GM19239 (cell line): ENCODE measurements around the gene TLR1.
A peak's percentile ranks its signal among the peaks of the same experiment; 100 is the strongest.

Experiments used
- DNase-seq: peaks from one replicate; pipeline ENCODE4 v3.0.0; 2011; ENCODE audit warnings: low spot score; ENCODE audit not compliant: insufficient read length
- FAIRE-seq: peaks from 2 replicates; lab custom pipeline; 2011; peaks lifted over from hg19 to GRCh38; lab: Jason Lieb, UNC

The TLR1 gene

DNA sequence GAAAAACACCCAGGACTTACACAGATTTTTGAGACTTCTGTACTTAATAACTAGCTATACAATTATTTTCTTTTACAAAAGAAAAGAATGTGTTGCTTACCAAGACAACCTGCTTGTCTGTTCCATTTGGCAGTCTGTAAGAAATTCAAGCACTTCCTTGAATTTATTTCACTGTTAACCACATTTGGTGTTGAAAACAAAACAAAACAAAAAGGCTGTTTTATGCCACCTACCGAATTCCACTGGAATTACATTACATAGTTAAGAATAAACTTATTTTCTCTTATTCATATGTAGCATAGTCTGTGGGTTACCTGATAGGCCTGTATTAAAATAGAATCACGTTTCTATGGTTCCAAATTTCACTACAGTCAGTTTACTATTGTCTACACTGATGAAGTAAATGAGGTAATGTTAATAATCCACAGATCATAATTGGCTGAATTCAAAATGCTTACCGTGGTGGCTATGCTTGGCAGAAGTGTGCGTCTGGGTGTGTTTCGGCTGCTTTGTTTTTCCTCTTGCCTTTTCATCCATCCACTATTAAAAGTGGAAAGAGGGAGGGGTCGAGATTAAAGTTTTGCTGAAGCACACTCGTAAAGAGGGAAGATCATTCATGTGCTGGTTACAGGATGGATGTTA, at the start of gene TLR1:
TLR1 (minus strand) TSS at position 138 of the 642 bp plus-strand sequence. CDS start 5,960 bp downstream, outside the sequence.
- FAIRE-seq: no peak
- no peak for DNase-seq

GRCh38 chr4:38846015-38846414, 41.4 kb upstream of the TLR1 start:
- FAIRE-seq: no peak
- DNase-seq: no peak

- DNase-seq: no peak
- no peak for FAIRE-seq
These were observed 38.4 kb upstream of the TLR1 start for GRCh38 chr4:38842994-38843393.

- FAIRE-seq (peak; percentile 33), DNase-seq (no peak)
These were observed 33.3 kb upstream of the TLR1 start for GRCh38 chr4:38837849-38838248.

GRCh38 chr4:38837334-38837733, 32.7 kb upstream of the TLR1 start:
- FAIRE-seq (peak; percentile 23), DNase-seq (no peak)

- DNase-seq (no peak), FAIRE-seq (peak; percentile 45)
These were observed 30.0 kb upstream of the TLR1 start for GRCh38 chr4:38834570-38834969.

GRCh38 chr4:38832624-38833528, 28.3 kb upstream of the TLR1 start:
- FAIRE-seq: no peak
- no peak for DNase-seq

DNA sequence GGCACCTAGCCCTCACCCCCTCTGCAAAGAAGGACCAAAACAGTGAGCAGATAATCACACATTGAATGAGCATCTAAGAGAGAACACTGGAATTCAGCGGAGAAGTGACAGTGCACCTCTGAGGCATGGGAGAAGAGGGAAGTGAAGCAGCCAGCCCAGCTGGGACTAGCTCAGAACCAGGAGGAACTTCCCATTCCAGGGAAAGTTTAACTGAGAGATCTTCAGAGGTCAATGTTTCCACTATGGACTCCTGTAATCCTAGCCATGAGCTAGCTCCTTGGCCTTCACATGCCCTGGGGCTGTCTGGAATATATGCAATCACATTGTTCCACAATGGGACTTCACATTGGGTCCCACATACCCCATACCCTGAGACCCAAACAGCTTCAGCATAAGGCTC, 27.6 kb upstream of the TLR1 start:
- DNase-seq (no peak), FAIRE-seq (no peak)

DNA sequence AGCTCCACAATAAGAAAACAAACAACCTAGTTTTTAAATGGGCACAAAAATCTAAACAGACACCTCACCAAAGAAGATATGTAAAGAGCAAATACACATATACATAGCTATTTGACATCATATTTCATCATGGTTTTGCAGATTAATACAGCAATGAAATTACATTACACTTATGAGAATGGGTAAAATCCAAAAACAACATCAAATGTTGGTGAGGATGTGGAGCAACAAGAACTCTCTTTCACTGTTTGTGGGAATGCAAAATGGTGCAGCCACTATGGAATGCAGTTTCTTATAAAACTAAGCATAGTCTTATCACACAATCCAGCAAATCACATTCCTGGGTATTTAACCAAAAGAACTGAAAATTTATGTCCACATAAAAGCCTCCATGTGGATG, 27.1 kb upstream of the TLR1 start:
- no peak for FAIRE-seq

GRCh38 chr4:38829237-38829636, 24.6 kb upstream of the TLR1 start:
- DNase-seq: no peak
- FAIRE-seq: no peak

More for the DNA sequence above, 27.1 kb upstream of the TLR1 start:
- DNase-seq: no peak

DNA sequence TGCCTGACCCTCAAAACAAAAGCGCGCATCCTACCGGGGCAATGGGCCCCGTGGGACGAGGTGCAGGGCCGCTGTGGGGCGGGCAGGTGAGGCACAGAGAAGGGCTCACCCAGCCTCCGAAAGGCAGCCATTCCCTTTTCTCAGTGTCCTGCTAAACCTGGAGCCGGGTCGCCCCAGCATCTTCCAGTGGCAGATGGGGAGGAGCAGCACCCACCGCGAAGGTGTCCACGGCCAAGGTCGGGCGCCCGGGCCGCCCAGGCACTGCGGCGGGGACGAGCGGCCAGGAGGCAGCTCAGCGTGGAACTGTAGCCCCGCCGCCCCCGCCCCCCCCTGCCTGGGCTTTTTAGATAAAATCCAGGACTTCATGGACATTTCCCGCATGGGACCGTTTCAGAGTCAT, 19.2 kb upstream of the TLR1 start:
- DNase-seq: no peak
- no peak for FAIRE-seq

- DNase-seq (no peak), FAIRE-seq (no peak)
These were observed 18.2 kb upstream of the TLR1 start for GRCh38 chr4:38822748-38823303.

GRCh38 chr4:38821739-38822138, 17.1 kb upstream of the TLR1 start:
- no peak for DNase-seq
- FAIRE-seq: peak; percentile 23

DNA sequence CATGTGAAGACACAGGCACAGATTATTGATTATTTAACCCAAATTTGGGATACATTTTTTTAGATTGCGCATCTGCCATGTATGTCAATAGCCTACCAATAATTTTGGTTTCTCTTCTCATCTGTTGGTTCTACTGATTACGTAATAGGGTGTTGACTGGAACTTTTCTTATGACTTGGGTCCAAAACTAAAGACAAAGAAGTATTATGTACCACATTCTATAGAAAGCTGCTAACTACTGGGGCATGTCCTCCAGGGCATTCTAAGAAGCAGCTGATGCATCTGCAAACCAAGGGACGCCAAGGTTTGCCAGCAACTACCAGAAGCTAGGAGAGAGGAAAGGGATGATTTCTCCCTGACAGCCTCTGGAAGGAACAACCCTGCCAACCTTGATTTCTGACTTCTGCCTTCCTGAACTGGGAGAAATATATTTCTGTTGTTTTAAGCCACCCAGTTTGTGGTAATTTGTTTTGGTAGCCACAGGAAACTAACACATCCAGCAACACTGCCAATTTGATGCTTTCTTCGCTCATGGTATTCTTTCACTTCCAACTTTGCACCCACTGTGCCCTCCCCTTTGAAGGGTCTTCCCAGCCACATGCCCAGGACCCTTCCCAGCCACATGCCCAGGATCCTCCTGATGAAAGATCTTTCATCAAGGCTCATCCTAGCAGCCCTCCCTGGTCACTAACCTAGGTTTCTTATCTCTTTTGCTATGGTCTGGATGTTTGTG, 15.9 kb upstream of the TLR1 start:
- DNase-seq (peak; percentile 44), FAIRE-seq (peak; percentile 87)

DNA sequence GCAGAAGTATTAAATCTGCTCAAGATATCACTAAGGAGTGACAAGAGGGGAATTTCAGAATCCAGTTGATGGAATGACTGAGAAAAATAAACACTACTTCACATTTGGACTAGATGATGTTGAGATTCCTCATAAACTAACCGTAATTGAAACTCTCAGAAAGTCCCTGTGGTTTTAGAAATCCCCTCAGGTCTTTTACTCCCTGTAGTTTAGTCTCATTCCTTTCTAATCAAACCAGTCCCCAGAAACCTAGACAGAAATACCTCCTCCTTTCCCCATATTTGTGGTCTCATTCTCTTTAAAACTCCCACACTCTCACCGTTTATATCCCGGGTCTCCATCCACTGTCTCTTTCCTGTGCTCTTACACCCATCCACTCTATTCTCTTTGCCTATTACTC, 15.0 kb upstream of the TLR1 start:
- DNase-seq: no peak
- peak; percentile 90 for FAIRE-seq

GRCh38 chr4:38818441-38818976, 13.9 kb upstream of the TLR1 start:
- peak; percentile 83 for FAIRE-seq

DNA sequence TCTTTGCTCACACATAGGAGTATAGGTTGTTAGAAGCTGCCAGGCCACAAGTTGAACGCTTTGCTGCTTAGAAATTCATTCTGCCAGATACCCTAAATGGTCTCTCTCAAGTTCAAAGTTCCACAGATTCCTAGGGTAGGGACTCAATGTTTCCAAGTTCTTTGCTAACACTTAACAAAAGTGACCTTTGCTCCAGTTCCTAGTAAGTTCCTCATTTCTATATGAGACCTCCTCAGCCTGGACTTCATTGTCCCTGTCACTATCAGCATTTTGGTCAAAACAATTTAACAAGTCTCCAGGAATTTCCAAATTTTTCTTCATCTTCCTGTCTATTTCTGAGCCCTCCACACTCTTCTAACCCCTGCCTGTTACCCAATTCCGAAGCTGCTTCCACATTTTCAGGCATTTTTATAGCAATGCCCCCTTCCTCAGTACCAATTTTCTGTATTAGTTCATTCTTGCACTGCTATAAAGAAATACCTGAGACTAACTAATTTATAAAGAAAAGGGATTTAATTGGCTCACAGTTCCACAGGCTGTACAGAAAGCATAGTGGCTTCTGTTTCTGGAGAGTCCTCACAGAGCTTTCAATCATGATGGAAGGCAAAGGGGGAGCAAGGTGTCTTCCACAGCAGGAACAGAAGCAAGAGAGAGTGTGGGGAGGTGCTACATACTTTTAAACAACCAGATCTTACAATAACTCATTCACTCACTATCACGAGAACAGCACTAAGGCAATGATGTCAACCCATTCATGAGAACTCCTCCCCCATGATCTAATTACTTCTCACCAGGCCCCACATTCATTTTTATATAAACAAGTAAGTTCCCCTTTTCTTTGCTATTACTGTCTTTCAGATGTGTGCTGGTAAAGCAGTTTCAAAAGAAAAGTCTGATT, 11.5 kb upstream of the TLR1 start:
- DNase-seq: no peak

More at GRCh38 chr4:38818441-38818976, 13.9 kb upstream of the TLR1 start:
- no peak for DNase-seq

DNA sequence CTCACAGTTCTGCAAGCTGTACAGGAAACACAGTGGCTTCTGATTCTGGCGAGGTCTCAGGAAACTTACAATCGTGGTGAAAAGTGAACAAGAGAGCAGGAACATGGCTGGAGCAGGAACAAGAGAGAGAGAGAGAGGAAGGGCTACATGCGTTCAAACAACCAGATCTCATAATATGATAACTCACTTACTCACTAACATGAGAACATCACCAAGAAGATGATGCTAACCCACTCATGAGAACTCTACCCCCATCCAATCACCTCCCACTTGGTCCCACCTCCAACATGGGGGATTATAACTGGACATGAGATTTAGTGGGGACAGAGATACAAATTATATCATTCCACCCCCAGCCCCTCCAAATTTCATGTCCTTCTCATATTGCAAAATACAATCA, 9.8 kb upstream of the TLR1 start:
- no peak for DNase-seq
- peak; percentile 35 for FAIRE-seq

More for the DNA sequence above, 11.5 kb upstream of the TLR1 start:
- peak; percentile 77 for FAIRE-seq

GRCh38 chr4:38811297-38811696, 6.7 kb upstream of the TLR1 start:
- FAIRE-seq (no peak), DNase-seq (no peak)
